Measurements from ENCODE around the gene SVIL.

DNA sequence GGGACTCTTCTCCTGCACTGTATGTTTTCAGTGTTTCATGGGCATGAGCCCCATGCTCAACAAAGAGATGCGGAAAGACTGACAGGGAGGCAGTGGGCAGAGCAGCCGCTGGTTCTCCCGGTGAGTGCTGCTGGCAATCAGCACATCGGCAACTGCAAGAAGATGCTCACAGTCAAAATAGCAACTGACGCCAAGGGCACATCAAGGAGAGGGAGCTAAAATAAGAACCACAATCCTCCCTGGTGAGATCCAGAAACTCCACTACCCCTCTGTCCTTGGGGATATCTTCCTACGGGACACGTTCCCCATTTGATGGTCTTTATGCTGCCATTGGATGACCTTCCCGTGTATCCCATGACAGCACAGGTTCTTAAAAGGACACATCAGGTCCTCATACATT, 28.9 kb upstream of the SVIL start:
- TF ChIP-seq POLR2A (IDR thresholded peaks at IDR 0.05; ENCODE audit: low read length), result no peak
- no peak for TF ChIP-seq GATA1 (IDR thresholded peaks at IDR 0.05; ENCODE audit: low read depth, low read length)

Measured in erythroblast (primary cell).